Activated naive CD4-positive, alpha-beta T cell treated with anti-CD3 and anti-CD28 coated beads, Interleukin-2, amount 50 U/mL, for 72 hours (primary cell): ENCODE measurements around the gene C1QTNF1. TPM values are rescaled to one million over a fixed set of nuclear protein-coding genes. Genes with fewer than 3 reads are reported as not detected.

Source experiments
- ATAC-seq, 2 donors: fragments of 150-1000 bp; cut with Tn5 transposase; 2 replicates each; pipeline ENCODE4 v1.10.0; 2021; ENCODE audit warnings: mild to moderate bottlenecking in 2 of 2, moderate library complexity in 2 of 2
- DNase-seq, 2 donors: peaks; one replicate each; pipeline ENCODE4 v3.0.0; 2021 to 2022; ENCODE audit warnings: low spot score in 2 of 2
- H3K27ac Mint-ChIP-seq, 2 donors: one replicate each; pipeline ENCODE4 v1.8.0; 2022; ENCODE audit warnings: mild to moderate bottlenecking in 2 of 2, mixed read lengths in 2 of 2
- H3K36me3 Mint-ChIP-seq, 2 donors: one replicate each; pipeline ENCODE4 v1.8.0; 2022; ENCODE audit warnings: mixed read lengths in 2 of 2
- H3K9me3 Mint-ChIP-seq, 2 donors: one replicate each; pipeline ENCODE4 v1.8.0; 2022; ENCODE audit warnings: mixed read lengths in 2 of 2
- total RNA-seq, 2 donors: library from RNA; stranded (reverse); gene quantifications; one replicate each; pipeline ENCODE4 v1.2.3, GENCODE V29; 2022

The C1QTNF1 gene
- total RNA-seq, 2 donors from 2014 or later: not detected

- Mint-ChIP-seq H3K36me3 (peaks cover 10 to 19% of the 10 kb centered on the region in 2 donors), H3K9me3 (no peaks in the 10 kb centered on the region), H3K27ac (no peak overlapping the region)
- ATAC-seq (no peak), DNase-seq (no peak)
Observed at GRCh38 chr17:78991017-78991738, 32.8 kb upstream of the C1QTNF1 start.

- no peak for DNase-seq
Observed at GRCh38 chr17:78991906-78992532, 31.9 kb upstream of the C1QTNF1 start.

GRCh38 chr17:78992542-78993212, 31.3 kb upstream of the C1QTNF1 start:
- Mint-ChIP-seq H3K36me3 (peaks cover 10 to 19% of the 10 kb centered on the region in 2 donors), H3K9me3 (no peaks in the 10 kb centered on the region), H3K27ac (peak overlapping the region in 1 of 2 donors; percentile 76)
- ATAC-seq: peak in 1 of 2 donors; percentile 7
- DNase-seq: peak in 1 of 2 donors; percentile 39

More at GRCh38 chr17:78991906-78992532, 31.9 kb upstream of the C1QTNF1 start:
- Mint-ChIP-seq H3K9me3 (no peaks in the 10 kb centered on the region), H3K36me3 (peaks cover 10 to 19% of the 10 kb centered on the region in 2 donors), H3K27ac (peak overlapping the region in 1 of 2 donors; percentile 77)
- no peak for ATAC-seq

DNA sequence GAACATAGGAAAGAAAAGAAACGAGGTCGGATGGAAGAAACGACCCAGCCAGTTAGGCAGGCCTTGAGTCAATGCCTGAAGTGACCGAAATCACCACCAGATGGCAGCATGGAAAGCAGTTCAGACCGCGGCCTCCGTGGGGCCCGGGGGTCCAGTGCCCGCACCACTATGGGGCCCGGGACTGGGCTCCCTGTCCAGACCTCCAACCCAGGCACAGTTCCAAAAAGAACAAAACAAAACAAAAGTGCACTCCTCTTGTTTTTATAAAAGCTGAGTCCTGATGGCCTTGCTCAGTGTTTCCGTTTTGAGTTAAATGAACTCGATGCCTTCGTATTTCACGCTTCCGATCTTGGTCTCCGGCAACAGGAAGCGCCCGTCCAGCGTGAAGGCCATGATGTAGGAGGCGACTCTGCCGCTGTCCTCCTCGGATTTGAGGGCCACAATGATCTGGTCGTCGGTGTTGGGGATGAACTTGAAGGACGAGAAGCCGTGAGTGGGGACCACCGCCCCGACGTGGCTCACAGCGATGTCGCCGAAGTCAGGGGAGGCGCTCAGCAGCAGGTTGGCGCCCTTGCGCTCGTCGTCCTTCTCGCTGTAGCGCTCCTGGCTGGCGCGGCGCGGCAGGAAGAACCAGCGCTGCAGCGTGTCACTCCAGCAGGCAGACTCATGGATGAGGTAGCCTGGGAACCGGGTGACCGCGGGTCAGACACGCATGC, 30.6 kb upstream of the C1QTNF1 start:
- Mint-ChIP-seq H3K36me3 (peaks cover 10 to 19% of the 10 kb centered on the region in 2 donors), H3K27ac (peak overlapping the region; percentile 36 to 76)

GRCh38 chr17:78993981-78994671, 29.8 kb upstream of the C1QTNF1 start:
- Mint-ChIP-seq H3K36me3 (peaks cover 10 to 19% of the 10 kb centered on the region in 2 donors), H3K9me3 (no peaks in the 10 kb centered on the region), H3K27ac (peak overlapping the region in 1 of 2 donors; percentile 36)
- peak in 1 of 2 donors; percentile 54 for DNase-seq
- no peak for ATAC-seq

More for the DNA sequence above, 30.6 kb upstream of the C1QTNF1 start:
- DNase-seq: peak; percentile 49 to 68
- peak; percentile 59 to 61 for ATAC-seq
- H3K9me3 Mint-ChIP-seq: no peaks in the 10 kb centered on the region

GRCh38 chr17:78995022-78995760, 28.8 kb upstream of the C1QTNF1 start:
- H3K27ac Mint-ChIP-seq: peak overlapping the region; percentile 51 to 82
- no peak for ATAC-seq
- H3K36me3 Mint-ChIP-seq: peaks cover 10 to 19% of the 10 kb centered on the region in 2 donors
- H3K9me3 Mint-ChIP-seq: no peaks in the 10 kb centered on the region
- peak in 1 of 2 donors; percentile 51 for DNase-seq

DNA sequence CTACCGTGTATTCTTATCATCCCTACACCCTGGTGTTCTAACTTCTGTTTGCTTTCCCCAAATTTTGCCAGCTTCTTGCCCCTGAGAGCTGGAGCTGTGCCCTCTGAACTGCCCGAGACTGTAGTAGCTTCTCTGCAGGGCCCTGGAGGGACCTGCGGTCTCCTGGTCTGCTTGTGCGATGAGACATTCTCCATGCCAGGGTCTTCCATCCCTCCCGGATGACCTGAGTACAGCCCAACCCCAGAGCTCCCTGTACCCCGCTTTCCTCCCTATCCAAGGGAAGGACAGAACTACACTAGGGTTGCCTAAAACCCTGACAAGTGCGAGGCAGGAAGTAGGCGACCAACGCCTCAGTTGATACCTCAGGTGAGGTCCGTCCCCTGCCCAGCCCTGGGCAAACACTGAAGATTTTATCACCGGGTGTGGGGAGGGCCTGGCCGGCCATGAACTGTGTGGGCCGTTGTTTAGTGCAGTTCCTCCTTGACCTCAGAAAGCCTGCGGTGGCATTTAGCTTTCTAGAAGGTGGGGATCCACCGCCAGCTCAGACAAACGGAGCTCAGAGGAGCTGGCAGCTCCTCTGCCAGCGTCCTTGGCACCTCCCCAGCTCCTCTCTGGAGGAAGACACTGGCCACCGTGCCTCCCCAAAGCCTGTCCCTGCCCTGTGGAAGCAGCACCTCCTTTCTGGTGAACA, 28.1 kb upstream of the C1QTNF1 start:
- DNase-seq (peak in 1 of 2 donors; percentile 48), ATAC-seq (no peak)
- Mint-ChIP-seq H3K9me3 (no peaks in the 10 kb centered on the region), H3K27ac (peak overlapping the region; percentile 51 to 82), H3K36me3 (peaks cover 10 to 19% of the 10 kb centered on the region in 2 donors)

DNA sequence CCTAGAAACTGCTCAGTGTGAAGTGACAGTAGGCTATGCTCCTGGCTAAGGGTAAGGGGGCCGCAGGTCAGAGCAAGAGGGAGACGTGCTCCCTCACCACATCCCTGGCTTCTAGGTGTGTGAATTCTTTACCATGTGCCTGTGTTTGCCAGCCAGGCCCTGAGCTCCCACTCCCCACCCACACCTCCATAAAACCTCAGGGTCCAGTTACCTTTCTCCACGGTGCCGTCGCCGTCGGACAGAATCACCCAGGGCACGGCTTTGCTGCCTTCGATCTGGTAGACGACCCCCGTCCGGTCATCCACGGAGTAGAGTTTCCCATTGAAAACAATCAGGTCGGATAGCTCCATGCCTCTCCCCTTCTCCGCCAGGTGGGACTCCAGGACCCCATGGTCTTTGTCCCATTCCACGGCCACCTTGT, 27.2 kb upstream of the C1QTNF1 start:
- Mint-ChIP-seq H3K9me3 (no peaks in the 10 kb centered on the region), H3K36me3 (peaks cover 10 to 15% of the 10 kb centered on the region in 2 donors), H3K27ac (no peak overlapping the region)
- DNase-seq (peak in 1 of 2 donors; percentile 26), ATAC-seq (no peak)

DNA sequence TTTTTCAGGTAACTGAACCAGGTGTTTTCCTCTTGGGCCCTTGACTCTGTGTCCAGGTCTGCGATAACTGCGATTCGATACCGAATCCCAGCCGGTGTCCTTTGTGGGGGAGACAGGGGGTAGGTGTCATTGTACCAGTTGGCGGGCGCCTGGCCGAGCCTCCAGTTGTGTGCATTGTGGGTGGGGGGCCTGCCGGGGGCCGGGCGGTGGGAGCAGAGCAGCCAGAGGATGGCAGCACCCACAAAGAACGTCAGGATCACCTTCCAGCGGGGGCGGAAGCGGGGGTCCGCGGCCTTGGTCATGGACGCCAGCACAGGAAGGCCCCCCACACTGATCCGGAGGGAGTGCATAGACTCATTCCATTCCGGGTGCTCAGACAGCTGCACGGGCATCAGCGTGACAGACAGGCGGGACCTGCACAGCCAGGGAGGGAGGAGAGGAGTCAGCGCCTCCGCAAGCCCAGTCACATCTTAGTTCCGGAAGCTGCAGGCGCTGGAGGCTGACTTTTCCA, 26.7 kb upstream of the C1QTNF1 start:
- DNase-seq (peak in 1 of 2 donors; percentile 34), ATAC-seq (no peak)
- Mint-ChIP-seq H3K36me3 (peaks cover 10 to 15% of the 10 kb centered on the region in 2 donors), H3K9me3 (no peaks in the 10 kb centered on the region), H3K27ac (no peak overlapping the region)

DNA sequence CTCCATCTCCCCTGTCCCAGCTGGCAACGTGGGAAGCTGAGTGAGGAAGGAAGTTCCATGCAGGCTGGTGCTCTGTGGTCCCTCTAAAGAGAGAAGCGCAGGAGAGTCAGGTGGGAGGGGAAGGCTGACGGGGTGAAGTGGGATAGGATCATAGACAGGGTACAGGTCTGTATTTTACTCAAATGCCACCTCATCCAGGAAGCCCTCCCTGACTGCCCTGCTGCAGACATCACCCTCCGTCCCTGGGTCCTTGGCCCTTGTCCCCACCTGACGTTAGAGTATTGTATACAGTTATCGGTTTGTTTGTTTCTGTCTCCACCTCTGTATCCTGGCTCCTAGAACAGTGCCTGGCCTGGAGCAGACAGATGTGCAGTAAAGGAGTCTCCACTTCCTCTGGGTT, 26.1 kb upstream of the C1QTNF1 start:
- ATAC-seq: no peak
- H3K27ac Mint-ChIP-seq: no peak overlapping the region
- peak in 1 of 2 donors; percentile 28 for DNase-seq
- no peaks in the 10 kb centered on the region for H3K9me3 Mint-ChIP-seq
- peaks cover 8 to 11% of the 10 kb centered on the region in 2 donors for H3K36me3 Mint-ChIP-seq

DNA sequence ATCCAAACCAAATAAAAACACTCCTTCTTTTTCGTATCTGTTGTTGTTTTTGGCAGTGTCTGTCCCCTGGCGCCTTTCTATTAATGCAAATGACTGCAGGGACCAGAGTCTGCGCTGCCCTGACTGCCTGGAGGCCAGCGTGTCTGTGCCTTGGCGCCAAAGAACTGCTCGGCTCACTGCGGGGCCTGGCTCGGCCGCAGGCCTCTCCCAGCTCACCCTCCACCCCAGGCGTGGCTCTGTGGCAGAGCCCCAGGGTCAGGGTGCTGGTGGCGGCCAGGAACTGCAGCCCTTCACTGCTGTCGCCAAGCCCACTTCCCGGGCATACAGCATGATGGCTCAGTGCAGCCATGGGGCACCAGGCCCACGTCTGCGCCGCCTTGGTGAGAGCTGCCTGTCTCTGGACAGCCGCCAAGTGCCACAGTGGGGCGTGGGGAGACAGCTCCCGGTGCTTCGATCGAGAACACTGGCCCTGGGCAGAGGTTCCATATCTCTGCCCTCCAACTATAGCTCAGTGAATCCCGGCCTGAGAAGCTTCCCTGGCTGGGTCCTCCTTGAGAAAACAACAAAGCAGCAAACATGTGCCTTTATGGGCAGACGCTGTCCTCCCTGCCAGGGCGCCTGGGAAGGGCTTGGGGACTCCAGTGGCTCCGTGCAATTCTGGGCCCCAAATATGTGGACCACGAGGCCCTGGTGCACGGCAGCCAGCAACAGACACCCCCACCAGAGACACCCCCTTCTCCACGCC, 25.5 kb upstream of the C1QTNF1 start:
- peak in 1 of 2 donors; percentile 48 for DNase-seq
- peak overlapping the region in 1 of 2 donors; percentile 68 for H3K27ac Mint-ChIP-seq
- peak in 1 of 2 donors; percentile 15 for ATAC-seq
- peaks cover 6 to 9% of the 10 kb centered on the region in 2 donors for H3K36me3 Mint-ChIP-seq
- H3K9me3 Mint-ChIP-seq: no peaks in the 10 kb centered on the region

- Mint-ChIP-seq H3K27ac (peak overlapping the region in 1 of 2 donors; percentile 68), H3K36me3 (peaks cover 5 to 6% of the 10 kb centered on the region in 2 donors), H3K9me3 (no peaks in the 10 kb centered on the region)
- ATAC-seq (no peak), DNase-seq (peak in 1 of 2 donors; percentile 30)
Observed at GRCh38 chr17:78999056-78999768, 24.8 kb upstream of the C1QTNF1 start.

DNA sequence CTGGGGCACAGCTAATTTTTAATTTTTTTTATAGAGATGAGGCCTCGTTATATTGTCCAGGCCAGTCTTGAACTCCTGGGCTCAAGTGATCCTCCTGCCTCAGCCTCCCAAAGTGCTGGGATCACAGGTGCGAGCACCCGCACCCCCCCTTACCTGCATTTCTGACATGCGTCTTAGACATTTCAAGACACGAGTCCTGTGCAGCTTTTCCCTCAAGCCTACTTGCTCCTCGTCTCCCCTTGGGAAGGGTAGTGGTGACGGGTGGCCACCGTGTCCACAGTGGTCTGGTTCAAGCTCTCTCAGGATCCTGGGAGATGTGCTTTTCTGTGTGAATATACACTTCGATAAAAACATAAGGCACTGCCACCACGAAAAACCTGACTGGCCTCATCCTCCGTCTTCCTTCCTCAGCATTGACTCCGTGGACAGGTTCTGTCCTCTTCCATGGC, 24.0 kb upstream of the C1QTNF1 start:
- peaks cover 5 to 6% of the 10 kb centered on the region in 2 donors for H3K36me3 Mint-ChIP-seq
- no peak for ATAC-seq
- no peaks in the 10 kb centered on the region for H3K9me3 Mint-ChIP-seq
- H3K27ac Mint-ChIP-seq: no peak overlapping the region
- DNase-seq: peak in 1 of 2 donors; percentile 20
